Stimulated activated CD8-positive, alpha-beta memory T cell treated with anti-CD3 and anti-CD28 coated beads, Interleukin-12 subunit alpha, Interleukin-12 subunit beta, amount 100 ng/mL, for 1 hour (primary cell): Measurements from ENCODE around the gene CBX5.

Source experiments
- DNase-seq: peaks from one replicate; pipeline ENCODE4 v3.0.0-alpha.2; 2020; ENCODE audit warnings: low read depth

Gene CBX5

DNA sequence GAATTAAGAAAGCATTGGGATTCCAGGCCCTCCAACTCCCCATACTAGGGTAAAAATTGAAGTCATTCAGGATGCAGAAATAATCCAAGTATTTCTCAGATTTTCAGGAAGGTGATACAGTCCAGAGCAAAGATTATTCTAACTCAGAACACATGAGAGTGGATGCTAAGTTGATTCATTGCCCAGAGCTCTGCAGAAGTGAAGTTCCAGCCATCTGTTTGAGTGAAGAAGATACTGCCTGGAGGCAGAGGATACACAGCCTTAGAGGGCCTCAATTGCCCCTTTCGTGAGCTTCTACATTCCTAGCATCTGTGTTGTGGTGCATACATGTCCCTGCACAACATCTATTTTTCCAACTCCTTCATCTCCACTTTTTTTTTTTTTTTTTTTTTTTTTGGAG lies 54.3 kb downstream of the CBX5 start:
- no peak for DNase-seq

DNA sequence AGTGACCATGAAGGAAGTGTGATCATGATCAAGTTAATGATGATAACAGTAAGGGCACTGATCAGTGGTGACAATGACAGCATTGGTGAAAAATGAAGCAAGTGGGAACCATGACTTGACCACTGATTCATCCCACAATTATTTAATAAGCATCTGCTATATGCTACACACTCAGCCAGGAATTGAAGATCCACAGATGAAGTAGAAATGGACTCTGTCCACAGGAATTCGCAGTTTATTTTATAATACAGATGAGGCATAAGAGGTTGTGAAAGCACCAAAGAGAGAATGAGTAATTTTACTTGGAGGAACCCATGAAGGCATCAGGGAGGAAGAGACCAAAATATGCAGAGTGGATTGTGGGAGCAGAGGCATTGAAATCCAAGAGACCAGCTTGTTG lies 57.3 kb downstream of the CBX5 start:
- no peak for DNase-seq

GRCh38 chr12:54221402-54221984 lies 58.4 kb downstream of the CBX5 start:
- DNase-seq = no peak

DNA sequence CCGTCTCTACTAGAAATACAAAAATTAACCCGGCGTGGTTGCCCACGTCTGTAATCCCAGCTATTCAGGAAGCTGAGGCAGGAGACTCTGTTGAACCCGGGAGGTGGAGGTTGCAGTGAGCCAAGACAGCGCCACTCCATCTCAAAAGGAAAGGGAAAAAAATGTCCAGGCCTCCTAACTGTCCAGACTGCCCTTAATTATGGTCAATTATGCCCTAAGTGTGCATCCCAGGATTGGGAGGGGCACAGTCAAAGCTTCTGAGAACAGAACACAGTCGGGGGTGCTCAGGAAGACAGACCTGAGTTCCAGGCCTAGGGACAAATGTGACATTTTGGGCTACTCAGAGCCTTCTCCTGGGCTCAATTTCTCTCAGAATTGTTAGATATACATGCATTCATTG lies 59.4 kb downstream of the CBX5 start:
- DNase-seq = no peak

GRCh38 chr12:54220092-54220557 lies 59.8 kb downstream of the CBX5 start:
- peak; percentile 48 for DNase-seq

DNA sequence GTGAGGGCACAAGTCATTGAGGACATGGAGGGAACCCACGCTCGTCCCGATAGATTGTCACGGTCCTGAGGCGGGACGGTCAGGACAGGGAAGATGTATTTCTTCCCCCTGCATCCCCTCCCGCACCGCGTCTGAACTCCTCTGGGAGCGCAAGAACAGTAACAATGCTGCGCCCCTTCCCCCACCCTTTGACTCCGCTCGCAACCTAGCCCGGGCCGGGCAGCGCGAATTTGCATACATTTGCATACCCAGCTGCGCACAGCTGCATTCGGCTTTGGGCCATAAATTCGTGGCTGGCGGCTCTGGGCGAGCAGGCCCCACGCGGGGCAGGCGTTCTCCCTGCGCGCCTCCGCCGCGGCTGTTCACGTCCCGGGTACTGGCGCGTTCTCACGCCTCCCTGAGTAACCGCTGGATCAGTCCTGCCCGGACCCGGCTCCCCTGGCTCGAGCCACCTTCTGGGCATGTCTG lies 62.1 kb downstream of the CBX5 start:
- DNase-seq = no peak

DNA sequence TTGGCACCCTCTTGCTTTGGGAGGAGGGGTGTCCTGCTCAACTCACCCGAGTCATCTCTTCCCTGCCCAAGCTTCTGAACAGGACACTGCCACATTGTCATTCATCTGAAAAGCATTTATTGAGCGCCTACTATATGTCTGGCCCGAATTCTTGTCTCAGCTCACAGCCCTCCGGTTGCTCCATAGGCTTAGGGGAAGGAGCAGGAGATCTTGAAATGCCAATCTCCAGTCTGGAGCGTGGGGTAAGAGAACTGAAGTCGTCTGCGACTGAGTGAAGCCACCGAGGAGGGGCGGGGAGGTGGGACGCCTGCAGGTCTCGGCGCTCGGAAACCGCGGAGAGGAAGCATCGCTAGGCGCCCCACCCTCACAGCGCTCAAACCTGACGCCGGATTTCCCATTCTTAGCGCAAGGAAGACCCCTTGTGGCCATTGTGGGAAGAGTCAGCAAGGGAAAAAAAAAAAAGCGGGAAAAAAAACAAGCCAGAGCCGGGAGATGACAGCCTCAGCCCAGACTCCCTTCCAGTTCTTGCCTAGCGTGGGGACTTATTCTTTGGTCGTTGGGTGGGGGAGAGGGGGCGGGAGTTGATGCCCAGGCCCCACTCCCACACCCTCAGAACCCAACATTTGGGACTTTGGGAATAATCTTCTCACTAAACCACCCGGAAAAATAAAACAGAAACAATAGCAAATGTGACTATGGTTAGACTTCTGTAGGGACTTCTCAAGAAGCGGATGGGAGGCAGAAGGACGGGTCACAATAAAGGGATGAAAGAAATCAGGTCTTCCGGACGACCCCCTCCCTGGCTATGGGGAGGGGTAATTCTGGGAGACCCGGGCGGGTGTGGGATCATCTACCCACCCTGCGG lies 62.9 kb downstream of the CBX5 start:
- DNase-seq = peak; percentile 73

- DNase-seq = no peak
These were observed 63.7 kb downstream of the CBX5 start for GRCh38 chr12:54215989-54216796.

DNA sequence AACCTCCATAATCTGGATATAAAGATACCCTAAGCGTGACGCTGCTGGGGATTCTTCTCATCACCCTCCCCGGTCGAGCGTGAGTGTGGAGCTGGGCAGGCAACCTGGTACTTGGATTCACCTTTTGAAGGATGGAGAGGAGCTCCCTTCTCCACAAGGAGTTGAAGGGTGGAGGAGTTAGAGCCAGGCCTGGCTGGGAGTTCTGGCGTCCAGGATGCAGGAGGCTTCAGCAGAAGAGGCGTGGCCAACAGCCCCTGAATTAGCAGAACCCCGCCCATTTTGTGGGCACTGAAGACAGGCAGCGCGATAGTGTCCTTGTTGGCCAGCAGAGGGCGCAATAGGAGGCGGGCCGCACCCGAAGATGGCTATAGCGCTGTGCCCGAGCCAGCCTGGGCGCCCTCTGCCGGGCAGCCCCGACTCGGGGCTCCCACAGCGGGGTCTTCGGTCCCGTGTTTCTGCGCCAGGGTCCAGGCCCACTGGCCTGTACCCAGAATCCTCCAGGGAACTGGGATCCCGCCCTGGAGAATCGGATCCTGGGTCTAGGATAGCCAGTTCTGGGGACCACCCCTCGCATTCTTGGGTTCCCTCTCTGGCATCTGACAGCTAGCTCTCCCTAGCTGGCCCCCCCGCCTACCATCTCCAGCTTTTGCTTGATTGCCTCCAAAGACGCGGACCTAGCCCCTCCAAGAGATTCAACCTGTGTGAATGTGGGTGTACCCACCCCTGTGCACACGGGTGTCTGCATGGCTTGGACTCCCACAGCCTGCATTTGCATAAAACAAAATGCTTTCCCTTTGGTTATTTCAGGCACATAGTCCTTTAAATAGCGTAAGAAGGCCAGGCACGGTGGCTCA lies 65.1 kb downstream of the CBX5 start:
- DNase-seq = peak; percentile 79

DNA sequence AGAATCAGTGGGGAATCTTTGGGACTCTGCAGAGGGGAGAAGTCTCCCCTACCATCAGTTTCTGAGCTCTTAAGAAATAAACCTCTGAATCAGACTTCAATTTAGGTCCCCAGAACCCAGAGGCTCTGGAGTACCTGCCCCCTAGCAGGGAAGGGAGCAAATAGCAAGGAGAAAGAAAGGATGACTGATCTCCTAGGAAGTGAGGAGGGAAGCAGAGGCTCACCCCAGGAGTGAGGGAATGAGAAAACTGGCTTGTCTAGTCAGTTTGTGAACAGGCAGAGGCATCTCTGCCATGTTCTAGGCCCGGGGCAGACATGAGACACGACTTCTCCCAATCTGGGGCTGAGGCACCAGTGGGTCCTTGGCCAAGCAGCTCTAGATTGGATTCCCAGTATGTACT lies 66.8 kb downstream of the CBX5 start:
- DNase-seq = no peak

DNA sequence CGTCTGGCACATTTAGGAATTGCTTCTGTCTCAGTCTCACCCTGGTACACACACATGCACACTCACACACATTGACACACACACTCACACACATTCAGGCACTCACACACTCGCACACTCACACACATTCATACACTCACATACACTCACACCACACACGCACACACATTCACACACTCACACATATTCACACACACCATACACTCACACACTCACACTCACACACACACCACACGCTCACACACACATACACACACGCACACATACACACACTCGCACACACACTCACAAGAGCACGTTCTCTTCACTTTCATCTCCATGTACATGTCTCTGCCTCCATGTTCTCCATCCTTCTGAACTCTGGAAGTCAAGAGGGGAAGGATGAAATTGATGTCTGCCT lies 68.0 kb downstream of the CBX5 start:
- no peak for DNase-seq

GRCh38 chr12:54210400-54210790 lies 69.5 kb downstream of the CBX5 start:
- DNase-seq = no peak

DNA sequence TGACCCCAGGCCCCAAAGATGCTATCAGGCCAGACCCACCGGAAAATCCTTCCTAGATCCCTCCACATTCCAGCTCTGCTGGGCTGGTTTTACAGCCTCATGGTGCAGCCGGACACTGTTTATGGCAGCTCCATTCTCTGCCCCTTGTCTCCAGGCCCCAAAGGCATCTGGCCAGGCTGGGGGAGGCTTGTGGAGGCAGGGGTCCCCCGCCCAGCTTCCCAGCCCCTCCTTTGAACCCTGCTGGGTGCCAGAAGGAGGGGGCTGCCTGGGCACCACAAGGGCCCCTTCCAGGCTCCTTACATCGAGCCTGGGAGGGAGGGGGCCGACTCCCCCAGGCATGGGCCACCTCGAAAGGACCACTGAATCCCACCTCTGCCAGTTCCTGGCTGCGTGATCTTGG lies 71.3 kb downstream of the CBX5 start:
- DNase-seq = no peak

- DNase-seq = peak; percentile 59
These were observed 72.2 kb downstream of the CBX5 start for GRCh38 chr12:54207539-54208294.

GRCh38 chr12:54206791-54207190 lies 73.1 kb downstream of the CBX5 start:
- no peak for DNase-seq

GRCh38 chr12:54204316-54204715 lies 75.6 kb downstream of the CBX5 start:
- no peak for DNase-seq

- peak; percentile 38 for DNase-seq
These were observed 78.7 kb downstream of the CBX5 start for GRCh38 chr12:54201001-54201794.

DNA sequence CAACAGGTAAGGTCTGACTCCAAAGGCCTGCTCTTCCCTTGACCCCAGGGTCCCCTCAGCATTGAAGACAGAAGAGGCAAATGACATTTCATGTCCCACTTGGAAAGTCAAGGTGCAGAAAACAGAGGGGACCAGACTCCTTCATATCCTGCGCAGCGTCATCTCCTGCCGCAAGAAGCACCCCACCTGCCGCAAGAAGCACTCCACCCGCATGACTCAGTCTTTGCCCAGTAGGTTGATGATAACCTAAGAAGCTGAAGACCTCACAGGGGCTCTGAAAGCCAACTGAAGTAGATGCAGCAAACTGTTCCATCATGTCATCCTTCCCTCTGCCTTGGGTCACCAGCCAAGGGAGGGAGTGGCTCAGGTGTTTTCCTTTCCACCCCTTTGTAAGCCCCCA lies 79.5 kb downstream of the CBX5 start:
- DNase-seq = no peak

DNA sequence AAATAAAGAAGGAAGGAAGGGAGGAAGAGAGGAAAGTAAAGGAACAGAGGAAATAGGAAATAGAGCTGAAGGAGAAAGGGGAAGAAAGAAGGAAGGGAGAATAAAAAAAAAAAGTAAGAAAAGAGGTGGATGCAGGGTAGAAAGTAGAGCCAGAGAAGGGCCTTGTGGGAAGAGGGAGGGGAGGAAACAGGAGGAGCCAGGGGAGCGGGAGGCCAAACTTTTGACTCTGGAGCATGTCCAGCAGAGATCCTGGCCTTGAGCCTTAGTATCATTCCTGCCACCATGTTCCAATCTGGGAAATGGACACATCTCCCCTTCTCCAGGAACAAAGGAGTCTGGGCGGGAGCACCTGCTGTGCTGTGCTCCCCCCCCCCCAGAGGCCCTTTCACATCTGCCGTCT lies 80.0 kb downstream of the CBX5 start:
- DNase-seq = no peak

DNA sequence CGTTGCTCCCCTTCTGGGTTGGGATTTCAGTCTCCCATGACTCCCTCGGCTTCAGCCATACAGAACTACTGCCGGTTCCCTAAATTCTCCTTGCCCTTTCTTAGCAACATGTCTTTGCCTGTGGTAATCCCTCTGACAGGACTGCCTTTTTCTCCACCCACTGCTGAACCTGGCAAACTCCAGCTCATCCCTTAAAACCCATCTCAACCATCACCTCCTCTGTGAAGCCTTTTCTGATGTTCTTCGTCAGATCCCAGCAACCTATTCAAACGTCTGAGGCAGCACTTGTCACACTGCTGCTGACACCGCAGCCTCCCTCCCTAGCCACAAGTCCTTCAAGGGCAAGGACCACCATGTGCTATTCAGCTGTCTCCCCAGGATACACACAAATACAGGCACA lies 80.9 kb downstream of the CBX5 start:
- no peak for DNase-seq
